LoVo (cell line): ENCODE measurements around the gene CLTCL1.

Source experiments
- DNase-seq: peaks from one replicate; pipeline ENCODE4 v3.0.0-alpha.2; 2016; ENCODE audit warnings: low spot score

Gene CLTCL1

DNA sequence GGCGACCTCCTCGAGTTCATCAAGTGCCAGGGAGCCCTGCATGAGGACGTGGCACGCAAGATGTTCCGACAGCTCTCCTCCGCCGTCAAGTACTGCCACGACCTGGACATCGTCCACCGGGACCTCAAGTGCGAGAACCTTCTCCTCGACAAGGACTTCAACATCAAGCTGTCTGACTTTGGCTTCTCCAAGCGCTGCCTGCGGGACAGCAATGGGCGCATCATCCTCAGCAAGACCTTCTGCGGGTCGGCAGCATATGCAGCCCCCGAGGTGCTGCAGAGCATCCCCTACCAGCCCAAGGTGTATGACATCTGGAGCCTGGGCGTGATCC lies 159.9 kb downstream of the CLTCL1 start:
- no peak for DNase-seq

GRCh38 chr22:19130959-19131684 lies 160.4 kb downstream of the CLTCL1 start, which contains the start of gene TSSK2:
Gene TSSK2, plus strand, starts transcription at chr22:19131308. Its CDS starts 92 bp downstream, at chr22:19131400.
- DNase-seq = no peak

- no peak for DNase-seq
These were observed 161.6 kb downstream of the CLTCL1 start for GRCh38 chr22:19129871-19130270.
